WI38 (cell line): ENCODE data around the gene GTF2IRD1.

Experiments
- H3K4me3 ChIP-seq: 2 replicates; pipeline ENCODE4 v1.5.1; 2011; ENCODE audit warnings: low read depth, mild to moderate bottlenecking, control low read depth, low read length
- TF ChIP-seq, protein P1 (sequence below): IDR thresholded peaks from 2 replicates; pipeline ENCODE4 v1.5.1; 2012; ENCODE audit warnings: low read depth, mild to moderate bottlenecking, control low read depth, low read length

The GTF2IRD1 gene

DNA sequence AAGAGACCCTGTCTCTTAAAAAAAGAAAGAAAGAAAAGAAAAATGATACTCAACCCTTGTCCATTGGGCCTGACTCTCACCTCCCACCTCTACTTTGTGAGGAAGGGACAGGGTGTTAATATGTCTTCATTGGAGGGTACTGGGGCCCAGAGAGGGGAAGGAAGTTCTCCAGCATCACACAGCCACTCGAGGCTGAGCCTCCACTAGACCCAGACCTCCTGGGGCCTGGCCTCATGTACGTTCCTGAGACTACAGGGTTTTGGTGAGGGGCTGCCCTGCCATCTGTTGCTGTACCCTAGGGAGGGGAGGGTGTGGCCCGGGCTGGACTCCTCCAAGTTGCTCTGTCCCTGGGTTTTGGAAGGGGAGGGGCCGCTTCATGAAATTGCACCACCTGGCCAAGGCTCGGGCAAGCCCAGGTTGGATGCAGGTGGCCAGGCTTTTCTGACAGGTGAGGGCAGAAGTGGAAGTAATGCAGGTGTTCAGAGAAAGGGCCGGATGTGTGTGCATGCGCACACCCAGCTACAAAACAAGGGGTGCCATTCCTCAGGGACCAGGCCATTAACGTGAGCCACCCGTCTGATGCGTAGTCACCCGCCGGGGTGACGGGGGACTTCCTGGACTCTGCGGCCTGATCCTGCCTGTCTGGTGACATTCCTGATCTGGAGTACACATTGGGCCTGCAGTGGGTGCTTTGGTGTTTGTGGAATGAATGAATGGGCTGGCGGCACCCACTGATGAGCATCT is 21.7 kb downstream of the GTF2IRD1 start:
- no peak overlapping the region for H3K4me3 ChIP-seq
- TF ChIP-seq, protein P1, sequence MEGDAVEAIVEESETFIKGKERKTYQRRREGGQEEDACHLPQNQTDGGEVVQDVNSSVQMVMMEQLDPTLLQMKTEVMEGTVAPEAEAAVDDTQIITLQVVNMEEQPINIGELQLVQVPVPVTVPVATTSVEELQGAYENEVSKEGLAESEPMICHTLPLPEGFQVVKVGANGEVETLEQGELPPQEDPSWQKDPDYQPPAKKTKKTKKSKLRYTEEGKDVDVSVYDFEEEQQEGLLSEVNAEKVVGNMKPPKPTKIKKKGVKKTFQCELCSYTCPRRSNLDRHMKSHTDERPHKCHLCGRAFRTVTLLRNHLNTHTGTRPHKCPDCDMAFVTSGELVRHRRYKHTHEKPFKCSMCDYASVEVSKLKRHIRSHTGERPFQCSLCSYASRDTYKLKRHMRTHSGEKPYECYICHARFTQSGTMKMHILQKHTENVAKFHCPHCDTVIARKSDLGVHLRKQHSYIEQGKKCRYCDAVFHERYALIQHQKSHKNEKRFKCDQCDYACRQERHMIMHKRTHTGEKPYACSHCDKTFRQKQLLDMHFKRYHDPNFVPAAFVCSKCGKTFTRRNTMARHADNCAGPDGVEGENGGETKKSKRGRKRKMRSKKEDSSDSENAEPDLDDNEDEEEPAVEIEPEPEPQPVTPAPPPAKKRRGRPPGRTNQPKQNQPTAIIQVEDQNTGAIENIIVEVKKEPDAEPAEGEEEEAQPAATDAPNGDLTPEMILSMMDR, result no peak

DNA sequence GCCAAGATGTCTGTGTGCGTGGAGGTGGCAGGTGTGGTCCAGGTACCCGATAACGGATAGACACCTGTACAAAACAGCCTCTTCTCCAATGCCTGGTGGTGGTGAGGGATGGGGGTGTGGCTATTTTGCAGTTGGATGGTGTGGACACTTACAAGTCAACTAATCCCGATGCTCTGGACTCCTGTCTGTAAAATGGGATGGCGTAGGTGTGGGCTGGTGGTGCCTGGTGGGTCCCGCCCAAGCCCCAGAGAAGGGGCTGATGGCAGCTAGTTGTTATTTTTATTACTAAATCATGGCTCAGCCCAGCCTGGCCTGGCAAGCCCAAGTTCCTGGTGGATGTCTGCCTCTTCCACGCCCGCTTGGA is 22.3 kb downstream of the GTF2IRD1 start:
- TF ChIP-seq, protein P1, result no peak
- no peak overlapping the region for H3K4me3 ChIP-seq

DNA sequence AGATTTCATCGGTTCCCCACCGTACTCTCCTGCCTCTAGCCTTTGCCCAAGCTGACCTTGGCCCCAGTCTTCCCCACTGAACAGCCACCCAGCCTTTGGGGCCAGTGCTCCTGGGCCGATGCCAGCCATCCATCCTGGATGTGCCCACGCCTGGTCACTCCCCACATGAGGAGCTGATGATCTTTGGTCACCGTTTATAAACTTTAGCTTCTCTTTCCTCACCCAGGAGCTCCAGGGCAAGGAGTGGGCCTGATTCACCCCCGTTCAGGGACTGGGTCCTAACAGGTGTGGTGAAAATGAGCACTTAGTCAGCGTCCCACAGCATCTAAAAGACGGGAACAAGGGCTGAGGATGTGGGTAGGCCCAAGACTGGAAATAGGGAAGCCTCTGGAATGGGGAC is 22.9 kb downstream of the GTF2IRD1 start:
- TF ChIP-seq, protein P1, result no peak
- H3K4me3 ChIP-seq, result no peak overlapping the region

DNA sequence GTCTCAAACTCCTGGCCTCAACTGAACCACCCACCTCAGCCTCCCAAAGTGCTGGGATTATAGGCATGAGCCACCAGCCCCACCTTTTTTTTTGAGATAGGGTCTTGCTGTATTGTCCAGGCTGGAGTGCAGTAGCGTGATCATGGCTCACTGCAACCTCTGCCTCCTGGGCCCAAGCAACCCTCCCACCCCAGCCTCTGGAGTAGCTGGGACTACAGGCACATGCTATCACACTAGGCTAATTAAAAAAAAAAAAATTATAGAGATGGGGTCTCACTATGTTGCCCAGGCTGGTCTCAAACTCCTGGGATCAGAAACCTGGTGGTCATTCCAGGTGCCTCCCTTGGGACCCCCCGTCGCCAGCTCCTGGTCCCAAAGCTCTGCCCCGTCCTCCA is 25.0 kb downstream of the GTF2IRD1 start:
- H3K4me3 ChIP-seq, result no peak overlapping the region
- TF ChIP-seq, protein P1, result no peak

DNA sequence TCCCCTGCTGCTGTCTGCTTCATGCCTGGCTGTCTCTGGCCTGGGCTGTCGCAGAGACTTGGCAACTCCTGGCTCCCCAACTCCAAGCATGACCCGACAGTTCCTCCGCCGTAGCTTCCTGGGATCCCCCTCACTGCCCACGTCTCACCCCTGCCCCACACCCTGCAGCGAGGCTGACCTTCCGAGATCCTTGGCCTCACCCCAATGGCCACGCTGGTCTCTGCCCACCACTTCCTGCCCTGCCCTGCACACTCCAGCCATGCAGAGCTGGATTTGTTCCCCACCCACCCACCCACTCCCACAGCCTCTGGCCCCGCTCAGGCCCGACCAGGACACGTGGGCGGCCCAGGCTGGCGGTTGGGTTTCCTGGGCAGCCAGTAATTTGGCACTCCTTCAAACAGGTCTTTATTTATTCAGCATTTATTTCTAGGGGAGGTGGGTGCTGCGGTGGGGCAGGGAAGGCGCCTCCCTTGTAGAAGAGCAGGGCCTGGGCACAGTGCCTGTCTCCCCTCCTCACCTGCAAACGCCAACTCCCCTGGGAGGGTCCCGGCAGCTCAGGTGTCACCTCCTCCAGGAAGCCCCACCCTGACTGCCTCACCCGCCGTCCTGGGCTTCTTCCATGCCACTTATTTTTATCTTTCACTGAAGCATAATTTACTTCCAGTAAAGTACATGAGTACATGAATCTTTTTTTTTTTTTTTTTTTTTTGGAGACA is 25.5 kb downstream of the GTF2IRD1 start:
- TF ChIP-seq, protein P1, result no peak
- H3K4me3 ChIP-seq, result no peak overlapping the region

DNA sequence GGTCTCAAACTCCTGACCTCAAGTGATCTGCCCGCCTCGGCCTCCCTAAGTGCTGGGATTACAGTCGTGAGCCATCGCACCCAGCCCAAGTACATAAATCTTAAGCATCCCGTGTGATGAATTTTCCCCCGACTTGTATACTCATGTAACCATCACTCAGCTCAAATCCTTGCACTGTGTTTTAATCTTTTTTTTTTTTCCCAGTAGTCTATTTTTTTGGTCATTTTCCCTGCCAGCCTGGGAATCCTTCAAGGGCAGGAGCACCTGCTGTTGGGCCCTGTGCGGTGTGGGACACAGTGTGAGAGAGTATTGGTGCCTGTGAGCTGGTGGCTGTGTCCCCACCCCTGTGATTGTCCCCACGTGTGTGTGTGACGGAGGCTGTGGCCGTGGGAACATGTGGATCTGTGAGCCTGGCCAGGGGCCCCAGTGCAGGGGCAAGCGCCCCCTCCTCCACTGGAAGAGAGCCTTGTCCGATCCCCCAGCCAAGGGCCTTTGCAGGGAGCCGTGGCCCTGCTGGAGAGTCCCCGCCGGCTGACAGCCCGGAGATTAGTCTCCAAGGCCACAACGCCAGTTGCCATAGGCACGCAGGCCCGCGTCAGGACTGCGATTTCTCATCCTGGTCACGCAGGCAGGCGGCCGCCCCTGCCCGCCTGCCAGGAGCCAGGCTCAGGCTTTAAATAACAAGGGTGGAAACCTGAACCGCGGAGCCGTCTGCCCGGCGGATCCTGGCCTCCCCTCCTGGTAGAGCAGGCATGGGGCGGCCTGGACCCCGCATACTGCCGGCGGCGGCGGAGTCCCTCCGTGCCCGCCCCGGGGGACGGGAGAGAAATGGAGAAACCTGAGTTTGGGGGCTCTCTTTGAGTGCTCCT is 26.5 kb downstream of the GTF2IRD1 start:
- peak overlapping the region; percentile 43 for H3K4me3 ChIP-seq
- TF ChIP-seq, protein P1, result no peak
